HPDE6-E6E7 (cell line): ENCODE results near the gene RAVER1.
A peak's percentile ranks its signal among the peaks of the same experiment; 100 is the strongest.

Experiments used
- DNase-seq: peaks from one replicate; pipeline ENCODE4 v3.0.0; 2011; ENCODE audit warnings: missing footprints; ENCODE audit errors: extremely low spot score

Gene RAVER1

DNA sequence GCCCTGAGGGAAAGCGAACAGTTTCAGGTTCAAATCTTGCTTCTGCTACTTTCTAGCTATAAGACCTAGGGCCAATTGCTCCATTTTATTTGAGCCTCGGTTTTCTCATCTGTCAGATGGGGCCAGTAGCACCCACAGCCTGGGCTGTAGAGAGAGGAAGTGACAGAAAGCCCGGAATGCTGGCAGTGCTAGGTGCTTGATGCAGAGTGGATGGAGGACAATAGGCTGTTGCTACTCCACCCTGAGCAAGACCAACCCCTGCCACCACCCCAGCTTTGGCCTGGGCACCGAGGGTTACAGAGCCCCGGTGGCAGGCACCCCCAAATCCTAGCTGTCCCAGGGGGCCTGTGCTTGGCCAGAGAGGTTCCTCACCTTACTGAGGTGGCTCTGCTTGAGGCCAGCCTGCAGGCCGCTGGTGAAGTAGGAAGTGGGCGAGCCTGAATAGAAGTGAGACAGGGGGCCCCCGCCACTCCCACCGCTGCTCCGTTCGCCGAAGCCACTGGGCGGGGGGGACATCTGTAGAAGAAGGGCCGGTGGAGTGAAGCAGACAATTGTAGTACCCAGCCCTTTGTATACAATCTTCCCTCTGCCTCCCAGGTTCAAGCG, 15.4 kb downstream of the RAVER1 start:
- no peak for DNase-seq

- no peak for DNase-seq
Observed at GRCh38 chr19:10317045-10317856, 16.1 kb downstream of the RAVER1 start.

GRCh38 chr19:10316229-10317044, 16.9 kb downstream of the RAVER1 start:
- no peak for DNase-seq

DNA sequence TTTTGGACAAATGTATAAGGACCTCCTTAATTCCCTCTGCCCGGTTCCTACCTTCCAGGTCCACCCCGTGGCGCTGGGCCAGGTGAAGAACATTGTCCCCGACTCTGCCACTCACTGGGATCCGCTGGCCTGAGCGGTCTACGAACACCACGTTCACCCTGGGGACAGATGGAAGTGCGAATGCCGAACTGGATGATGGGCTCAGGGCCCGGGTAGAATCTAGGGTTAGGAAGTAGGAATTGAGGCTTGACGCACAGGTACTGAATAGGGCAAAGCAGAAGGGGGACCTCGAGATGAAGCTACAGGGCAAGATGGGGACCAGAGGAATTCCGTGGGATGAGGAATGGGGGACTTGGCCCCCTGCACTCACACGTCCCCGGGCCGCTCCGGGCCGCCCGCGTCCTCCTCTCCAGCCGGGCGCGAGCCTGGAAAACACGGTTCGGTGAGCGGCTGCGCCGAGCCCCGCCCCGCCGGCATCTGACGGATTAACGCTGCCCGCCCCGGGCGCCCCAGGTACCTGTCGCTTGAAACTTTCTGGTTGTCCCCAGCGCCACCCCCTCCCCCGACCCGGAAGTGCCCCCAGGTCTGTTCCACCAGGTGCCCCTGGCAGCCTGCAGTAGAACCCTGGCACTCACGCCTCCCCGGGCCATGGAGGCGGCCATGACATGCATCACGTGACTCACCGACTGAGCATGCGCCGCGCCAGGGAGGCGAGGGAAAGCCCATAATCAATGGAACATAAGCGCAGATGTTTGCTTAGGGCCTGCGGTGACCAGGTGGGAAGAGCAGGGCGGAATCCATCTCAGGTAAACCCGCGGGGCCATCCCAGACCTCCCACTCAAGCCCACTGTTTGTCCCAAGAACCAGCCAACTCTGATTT, 17.8 kb downstream of the RAVER1 start, which contains the start of gene FDX2:
Gene FDX2 (minus strand): TSS at position 681 of the 880 bp plus-strand sequence. CDS start 19 bp downstream, at position 662.
- peak; percentile 76 for DNase-seq

- DNase-seq, result no peak
Observed at GRCh38 chr19:10309423-10309822, 23.9 kb downstream of the RAVER1 start, which contains the start of gene ZGLP1. Gene ZGLP1, minus strand, starts transcription at chr19:10309815.

DNA sequence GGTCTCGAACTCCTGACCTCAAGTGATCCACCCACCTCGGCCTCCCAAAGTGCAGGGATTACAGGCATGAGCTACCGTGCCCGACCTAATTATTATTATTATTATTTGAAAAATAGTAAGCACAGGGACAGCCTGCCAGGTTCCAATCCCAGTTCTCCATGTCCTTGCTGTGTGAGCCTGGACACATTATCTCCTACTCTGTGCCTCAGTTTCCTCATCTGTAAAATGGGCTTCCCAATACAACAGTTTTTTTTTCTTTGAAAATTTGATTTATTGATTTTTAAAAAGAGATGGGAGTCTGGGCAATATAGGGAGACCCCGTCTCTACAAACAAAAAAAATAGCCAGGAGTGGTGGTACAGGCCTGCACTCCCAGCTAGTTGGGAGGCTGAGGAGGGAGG, 27.0 kb downstream of the RAVER1 start:
- no peak for DNase-seq

- no peak for DNase-seq
Observed at GRCh38 chr19:10305139-10305806, 28.1 kb downstream of the RAVER1 start.

DNA sequence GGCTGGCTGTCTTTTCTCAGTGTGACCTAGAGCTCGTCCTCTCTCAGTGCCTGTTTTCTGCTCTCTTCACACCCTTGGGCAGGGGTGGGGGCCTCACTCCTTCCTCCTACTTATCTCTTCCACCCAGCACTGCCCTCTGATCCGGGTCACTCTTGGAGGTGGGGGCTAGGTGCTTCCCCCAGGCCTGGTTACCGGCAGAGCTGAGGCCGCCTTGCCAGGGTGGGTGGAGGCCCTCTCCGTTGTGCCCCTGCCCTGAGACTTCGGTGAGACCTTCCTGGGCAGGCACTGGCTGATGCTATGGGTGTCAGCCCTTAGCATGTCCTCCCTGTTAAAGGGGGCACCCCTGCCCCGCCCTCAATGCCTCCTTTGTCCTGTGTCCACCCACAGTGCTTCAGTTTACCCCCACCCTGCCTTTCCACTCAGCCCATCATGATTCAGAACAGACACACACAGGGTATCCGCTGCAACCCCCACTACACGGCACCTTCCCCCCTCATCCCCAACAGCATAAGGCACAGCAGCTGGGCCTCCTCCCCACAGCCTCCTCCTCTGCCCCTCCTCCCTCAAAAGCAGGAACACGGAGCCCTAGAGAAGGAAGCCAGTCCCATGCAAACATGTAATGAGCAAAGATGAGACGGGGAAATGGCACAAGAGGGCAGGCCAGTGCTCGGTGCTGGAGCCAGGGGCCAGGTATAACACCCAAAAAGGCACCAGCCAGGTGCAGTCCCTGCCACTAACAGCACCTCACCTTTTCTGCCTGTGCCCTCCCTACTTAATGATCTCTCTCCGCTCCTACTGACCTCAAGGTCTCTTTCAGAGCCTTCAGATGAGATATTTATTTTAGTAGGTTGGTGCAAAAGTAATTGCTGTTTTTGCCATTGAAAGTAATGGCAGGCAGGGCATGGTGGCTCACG, 33.5 kb downstream of the RAVER1 start:
- no peak for DNase-seq

GRCh38 chr19:10295847-10296591, 37.3 kb downstream of the RAVER1 start:
- DNase-seq, result no peak

GRCh38 chr19:10295305-10295846, 38.0 kb downstream of the RAVER1 start:
- no peak for DNase-seq

DNA sequence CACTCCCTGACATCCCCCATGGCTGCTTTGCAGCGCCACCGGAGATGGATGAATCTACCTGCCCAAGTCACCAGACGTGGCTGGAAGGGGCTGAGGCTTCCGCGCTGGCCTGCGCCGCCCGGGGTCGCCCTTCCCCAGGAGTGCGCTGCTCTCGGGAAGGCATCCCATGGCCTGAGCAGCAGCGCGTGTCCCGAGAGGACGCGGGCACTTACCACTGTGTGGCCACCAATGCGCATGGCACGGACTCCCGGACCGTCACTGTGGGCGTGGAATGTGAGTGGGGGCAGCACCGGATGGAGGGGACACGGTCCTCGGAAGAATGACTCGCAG, 39.0 kb downstream of the RAVER1 start:
- no peak for DNase-seq

- DNase-seq, result no peak
Observed at GRCh38 chr19:10293637-10294367, 39.5 kb downstream of the RAVER1 start.

DNA sequence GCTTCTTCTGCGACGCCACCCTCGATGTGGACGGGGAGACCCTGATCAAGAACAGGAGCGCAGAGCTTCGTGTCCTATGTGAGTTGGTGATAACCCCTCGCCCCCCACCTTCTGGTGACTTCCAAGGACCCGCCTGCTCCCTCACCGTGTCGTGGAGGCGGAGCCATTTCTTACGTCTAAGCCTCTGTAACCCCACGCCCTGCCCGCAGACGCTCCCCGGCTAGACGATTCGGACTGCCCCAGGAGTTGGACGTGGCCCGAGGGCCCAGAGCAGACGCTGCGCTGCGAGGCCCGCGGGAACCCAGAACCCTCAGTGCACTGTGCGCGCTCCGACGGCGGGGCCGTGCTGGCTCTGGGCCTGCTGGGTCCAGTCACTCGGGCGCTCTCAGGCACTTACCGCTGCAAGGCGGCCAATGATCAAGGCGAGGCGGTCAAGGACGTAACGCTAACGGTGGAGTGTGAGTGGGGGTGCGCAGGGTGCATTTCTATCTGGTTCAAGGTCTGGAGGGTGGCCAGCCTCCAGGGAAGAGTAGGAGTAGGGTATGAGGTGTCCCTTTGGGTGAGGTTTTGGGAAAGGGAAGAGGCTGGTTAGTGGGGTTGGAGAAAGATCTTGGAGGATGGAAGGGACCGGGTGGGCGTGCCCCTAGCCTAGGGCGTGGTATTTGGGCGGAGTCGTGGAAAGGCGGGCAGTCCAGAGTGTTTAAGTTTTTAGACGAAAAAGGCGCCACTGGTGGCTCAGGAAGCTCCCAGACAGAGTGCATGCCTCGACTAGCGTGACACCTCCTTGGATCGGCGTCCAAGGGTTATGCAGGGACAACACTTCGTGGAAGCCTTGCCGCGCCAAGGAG, 40.3 kb downstream of the RAVER1 start:
- DNase-seq, result no peak

GRCh38 chr19:10292206-10292788, 41.0 kb downstream of the RAVER1 start:
- no peak for DNase-seq

DNA sequence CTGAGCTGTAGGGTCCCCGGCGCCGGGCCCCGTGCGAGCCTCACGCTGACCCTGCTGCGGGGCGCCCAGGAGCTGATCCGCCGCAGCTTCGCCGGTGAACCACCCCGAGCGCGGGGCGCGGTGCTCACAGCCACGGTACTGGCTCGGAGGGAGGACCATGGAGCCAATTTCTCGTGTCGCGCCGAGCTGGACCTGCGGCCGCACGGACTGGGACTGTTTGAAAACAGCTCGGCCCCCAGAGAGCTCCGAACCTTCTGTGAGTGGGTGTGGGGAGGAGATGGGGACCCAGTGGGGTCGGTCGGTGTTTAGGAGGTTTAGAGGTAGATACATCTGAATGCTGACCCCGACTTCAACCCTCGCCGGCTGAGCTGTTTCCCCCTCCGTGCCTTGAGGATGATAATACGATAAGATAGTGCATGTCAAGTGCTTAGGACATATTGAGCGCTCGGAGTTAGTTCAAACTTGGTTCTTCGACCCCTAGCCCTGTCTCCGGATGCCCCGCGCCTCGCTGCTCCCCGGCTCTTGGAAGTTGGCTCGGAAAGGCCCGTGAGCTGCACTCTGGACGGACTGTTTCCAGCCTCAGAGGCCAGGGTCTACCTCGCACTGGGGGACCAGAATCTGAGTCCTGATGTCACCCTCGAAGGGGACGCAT, 41.6 kb downstream of the RAVER1 start:
- DNase-seq, result no peak

GRCh38 chr19:10290876-10291553, 42.3 kb downstream of the RAVER1 start:
- no peak for DNase-seq
